ENCODE data around the gene QPCTL.

DNA sequence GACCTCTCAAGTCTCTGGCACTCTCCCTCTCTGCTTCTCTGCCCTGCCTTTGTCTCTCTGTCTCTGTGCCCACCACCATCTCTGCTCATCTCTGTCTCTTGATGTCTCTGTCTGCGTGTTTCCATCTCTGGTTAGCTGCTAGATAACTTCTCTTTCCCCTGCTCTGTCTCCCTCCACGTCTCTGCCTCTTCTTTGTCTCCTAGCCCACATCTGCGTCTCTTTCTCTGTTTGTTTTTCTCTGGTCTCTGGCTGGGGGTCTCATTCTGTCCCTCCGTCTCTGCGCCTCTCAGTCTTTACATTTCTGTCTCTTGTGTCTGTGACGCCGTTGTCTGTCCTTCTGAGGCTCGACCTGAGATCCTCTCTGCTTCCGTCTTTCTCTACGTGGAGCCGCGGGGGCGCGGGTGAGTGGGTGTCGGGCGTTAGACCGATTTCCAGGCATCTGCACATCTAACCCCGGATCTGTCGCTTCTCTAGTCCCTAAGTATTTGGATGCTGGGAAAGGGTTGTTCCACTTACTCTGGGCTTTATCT lies 24.1 kb upstream of the QPCTL start:
- TF ChIP-seq, protein P1, sequence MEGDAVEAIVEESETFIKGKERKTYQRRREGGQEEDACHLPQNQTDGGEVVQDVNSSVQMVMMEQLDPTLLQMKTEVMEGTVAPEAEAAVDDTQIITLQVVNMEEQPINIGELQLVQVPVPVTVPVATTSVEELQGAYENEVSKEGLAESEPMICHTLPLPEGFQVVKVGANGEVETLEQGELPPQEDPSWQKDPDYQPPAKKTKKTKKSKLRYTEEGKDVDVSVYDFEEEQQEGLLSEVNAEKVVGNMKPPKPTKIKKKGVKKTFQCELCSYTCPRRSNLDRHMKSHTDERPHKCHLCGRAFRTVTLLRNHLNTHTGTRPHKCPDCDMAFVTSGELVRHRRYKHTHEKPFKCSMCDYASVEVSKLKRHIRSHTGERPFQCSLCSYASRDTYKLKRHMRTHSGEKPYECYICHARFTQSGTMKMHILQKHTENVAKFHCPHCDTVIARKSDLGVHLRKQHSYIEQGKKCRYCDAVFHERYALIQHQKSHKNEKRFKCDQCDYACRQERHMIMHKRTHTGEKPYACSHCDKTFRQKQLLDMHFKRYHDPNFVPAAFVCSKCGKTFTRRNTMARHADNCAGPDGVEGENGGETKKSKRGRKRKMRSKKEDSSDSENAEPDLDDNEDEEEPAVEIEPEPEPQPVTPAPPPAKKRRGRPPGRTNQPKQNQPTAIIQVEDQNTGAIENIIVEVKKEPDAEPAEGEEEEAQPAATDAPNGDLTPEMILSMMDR (IDR thresholded peaks at IDR 0.05; ENCODE audit: insufficient read depth, low read depth, low read length), result no peak
- no peak for TF ChIP-seq EZH2 (IDR thresholded peaks at IDR 0.05; ENCODE audit: insufficient read depth, low read length)
